NAMALWA (cell line): ENCODE measurements around the gene SDF4.
A peak's percentile ranks its signal among the peaks of the same experiment; 100 is the strongest.

Experiments
- DNase-seq: peaks from one replicate; pipeline ENCODE4 v3.0.0-alpha.2; 2015; ENCODE audit warnings: low spot score

Gene SDF4, protein sequence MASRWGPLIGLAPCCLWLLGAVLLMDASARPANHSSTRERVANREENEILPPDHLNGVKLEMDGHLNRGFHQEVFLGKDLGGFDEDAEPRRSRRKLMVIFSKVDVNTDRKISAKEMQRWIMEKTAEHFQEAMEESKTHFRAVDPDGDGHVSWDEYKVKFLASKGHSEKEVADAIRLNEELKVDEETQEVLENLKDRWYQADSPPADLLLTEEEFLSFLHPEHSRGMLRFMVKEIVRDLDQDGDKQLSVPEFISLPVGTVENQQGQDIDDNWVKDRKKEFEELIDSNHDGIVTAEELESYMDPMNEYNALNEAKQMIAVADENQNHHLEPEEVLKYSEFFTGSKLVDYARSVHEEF

DNA sequence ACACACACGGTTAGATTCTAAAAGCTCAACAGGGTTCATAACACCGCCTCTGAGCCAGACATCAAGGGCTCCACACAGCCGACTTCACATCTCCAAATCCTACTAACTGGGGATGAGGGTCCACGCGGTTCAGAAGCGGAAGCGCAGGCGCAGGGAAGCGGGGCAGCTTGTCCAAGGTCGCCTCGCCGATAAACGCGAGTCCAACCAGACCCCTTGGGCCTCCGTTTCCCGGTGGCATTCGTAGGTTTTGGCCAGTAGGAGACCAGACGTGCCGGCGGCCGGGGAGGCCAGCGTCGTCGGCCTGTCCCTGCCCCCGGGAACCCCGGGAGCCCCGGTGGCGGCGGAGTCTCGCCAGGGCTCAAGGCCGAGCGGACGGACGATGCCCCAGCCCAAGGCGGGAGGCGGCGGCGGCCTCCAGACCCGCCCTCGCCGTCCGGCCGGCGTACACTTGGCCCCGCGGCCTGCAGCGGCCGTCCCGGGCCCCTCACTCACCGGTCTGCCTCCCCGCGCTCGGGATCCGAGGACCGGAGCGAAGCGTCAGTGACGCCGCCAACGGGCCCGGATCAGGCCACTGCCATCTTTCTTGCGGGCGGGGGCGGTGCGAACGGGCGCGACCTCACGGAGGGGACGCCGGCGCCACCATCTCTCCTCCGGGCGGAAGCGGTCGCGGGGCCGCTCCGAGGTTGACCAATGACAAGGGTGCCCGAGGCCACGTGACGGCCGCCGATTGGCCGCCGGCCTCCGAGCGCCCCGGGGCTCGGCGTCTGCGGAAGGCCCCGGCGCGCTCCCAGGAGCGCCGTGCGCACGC is at the start of gene SDF4:
SDF4 (minus strand) TSS at position 602 of the 808 bp plus-strand sequence. CDS start 3,229 bp downstream, outside the sequence.
- peak; percentile 99 for DNase-seq

- no peak for DNase-seq
Measured at GRCh38 chr1:1280782-1281481, 49.1 kb upstream of the SDF4 start.

GRCh38 chr1:1279028-1279427 is 47.2 kb upstream of the SDF4 start:
- no peak for DNase-seq

- no peak for DNase-seq
Measured at GRCh38 chr1:1278620-1279019, 46.8 kb upstream of the SDF4 start.

- no peak for DNase-seq
Measured at GRCh38 chr1:1275836-1276235, 44.0 kb upstream of the SDF4 start.

DNA sequence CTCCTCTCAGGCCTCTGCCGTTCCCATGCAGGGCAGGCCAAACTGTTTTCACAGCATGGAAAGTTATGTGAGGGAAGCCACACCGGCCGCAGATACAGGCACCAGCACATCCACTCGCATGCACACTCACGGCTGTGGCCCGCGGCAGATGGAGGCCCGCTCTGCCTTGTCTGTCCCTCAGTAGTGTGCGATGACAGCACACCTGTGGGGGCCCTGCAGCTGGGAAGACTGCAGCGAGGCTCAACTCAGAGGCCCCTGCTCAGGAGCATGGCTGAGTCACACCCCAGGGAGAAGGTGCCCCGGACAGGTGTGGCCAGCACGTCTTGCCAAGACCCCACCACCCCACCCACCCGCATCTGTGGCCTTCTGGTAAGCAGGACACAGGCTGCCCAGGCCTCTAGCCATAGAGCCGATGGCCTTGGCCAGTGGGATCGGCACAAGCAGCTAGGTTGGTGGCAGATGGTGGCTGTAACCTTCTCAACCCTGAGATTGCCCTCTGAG is 43.2 kb upstream of the SDF4 start:
- DNase-seq: no peak

DNA sequence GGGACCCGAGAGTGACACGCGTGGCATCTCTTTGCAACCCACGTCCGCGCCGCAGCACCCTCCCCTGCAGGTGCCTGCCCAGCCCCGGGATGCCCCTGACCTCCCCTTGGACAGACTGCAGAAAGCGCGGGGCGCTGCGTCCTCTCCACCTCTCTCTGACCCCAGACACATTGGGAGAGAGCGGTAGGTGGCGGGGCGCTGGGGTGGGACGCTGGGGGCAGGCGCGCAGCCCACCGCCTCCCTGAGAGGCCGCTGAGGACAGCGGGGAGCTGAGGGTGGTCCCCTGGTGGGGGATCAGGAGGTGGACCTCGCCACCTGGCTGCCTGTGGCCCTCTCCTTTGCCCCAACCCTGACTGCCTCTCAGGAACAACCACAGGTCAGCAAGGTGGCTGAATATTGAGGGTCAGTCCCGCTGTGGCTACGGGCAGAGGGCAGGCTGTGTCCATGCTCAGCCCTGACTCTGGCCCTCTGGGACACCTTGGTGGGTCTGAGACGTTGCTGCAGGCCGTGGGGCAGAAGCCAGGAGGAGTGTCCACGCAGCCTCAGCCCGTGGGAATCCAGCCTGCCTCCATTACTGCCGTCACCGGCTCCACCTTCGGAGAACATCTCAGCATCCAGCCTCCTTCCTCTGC is 42.6 kb upstream of the SDF4 start:
- DNase-seq: no peak

DNA sequence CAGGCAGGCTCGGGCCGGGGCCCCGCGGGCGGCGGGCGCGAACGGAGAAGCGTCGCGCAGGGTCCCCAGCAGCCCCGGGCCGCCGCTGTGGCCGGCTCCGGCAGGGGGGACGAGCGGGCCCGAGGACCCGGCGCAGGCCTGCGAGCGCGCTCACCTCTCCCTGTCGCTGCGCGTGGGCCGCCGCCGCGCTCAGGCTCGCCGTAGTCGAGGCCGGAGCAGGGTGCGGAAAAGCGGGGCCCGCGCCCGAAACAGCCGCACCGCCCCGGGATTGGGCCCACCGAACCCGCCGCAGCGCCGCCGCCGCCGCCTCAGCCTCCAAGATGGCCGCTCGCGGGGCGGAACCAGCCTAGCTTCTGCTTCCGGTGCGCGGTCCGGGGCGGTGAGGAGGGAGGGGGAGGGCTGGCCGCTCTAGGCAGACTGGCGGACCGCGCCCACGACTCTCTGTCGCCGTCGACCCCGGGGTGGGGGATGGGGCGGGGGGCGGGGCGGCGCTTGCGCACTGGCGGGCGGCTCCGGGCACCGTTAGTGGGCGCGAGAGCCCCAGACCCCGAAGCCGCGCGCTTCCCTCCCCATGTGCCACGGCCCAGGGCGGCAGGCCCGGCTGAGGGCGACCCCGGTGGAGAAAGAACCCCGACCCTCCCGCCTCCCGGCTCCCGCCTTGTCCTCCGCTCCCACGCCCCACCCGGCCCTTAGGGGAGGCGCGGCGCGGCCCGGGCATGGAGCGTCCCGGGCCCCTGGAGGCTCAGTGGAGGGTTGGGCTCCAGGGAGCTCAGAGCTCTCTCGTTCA is 41.9 kb upstream of the SDF4 start, which contains the start of gene UBE2J2:
UBE2J2 (minus strand) TSS at position 343 of the 787 bp plus-strand sequence. CDS start 5,862 bp downstream, outside the sequence.
- peak; percentile 91 for DNase-seq

DNA sequence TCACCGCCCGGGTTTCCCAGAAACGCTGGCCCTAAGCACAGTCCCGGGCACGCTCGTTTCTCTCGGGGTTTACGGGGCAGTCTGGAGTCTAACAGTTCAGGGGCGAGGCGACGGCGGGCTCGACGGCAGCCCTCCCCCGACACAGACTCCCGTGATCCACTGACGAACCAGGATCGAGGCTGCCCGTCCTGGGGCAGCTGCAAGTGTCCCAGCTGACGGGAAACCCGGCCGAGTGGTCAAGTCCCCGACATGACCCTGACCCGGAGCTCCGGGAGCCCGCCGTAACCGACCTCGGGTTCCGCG is 41.4 kb upstream of the SDF4 start:
- peak; percentile 32 for DNase-seq

DNA sequence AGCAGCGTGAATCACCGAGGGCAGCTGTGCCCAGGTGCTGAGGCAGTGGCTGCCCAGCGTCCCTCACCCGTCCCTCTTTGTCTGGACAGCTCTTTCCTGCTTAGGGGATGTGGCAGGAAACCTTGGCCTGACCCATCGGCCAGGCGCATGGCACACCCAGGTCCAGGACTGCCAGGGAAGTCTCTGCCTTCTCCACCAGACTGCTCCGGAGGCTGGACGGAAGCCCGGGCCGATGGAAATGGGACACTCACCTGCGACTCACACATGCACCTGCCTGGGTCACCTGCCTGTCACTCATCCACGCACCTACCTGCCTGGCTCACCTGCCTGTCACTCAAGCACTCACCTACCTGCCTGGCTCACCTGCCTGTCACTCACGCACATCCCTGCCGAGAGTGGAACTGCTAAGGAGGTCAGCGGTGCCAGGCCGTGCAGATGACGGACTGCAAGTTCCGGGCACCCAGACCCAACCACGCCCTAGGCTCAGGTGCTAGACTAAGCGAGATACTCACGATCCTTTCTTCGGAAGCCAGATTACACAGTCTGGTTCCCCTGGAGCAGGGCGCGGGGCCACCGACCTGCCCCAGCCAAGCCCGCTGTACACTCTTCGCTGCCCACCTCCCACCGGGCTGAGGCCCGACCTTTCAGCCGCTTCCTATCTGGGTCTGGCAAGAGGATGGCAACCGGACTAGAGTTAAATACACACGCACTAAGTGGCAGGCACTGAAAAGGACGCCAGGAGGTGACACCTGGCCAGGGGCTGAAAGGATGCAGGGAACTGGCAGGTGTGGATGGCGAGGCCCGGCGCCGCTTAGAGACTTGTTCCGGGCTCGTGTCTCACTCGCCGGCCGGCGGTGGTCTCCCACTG is 40.8 kb upstream of the SDF4 start:
- peak; percentile 53 for DNase-seq

GRCh38 chr1:1270813-1271212 is 39.0 kb upstream of the SDF4 start:
- no peak for DNase-seq

- no peak for DNase-seq
Measured at GRCh38 chr1:1268284-1268682, 36.5 kb upstream of the SDF4 start.

DNA sequence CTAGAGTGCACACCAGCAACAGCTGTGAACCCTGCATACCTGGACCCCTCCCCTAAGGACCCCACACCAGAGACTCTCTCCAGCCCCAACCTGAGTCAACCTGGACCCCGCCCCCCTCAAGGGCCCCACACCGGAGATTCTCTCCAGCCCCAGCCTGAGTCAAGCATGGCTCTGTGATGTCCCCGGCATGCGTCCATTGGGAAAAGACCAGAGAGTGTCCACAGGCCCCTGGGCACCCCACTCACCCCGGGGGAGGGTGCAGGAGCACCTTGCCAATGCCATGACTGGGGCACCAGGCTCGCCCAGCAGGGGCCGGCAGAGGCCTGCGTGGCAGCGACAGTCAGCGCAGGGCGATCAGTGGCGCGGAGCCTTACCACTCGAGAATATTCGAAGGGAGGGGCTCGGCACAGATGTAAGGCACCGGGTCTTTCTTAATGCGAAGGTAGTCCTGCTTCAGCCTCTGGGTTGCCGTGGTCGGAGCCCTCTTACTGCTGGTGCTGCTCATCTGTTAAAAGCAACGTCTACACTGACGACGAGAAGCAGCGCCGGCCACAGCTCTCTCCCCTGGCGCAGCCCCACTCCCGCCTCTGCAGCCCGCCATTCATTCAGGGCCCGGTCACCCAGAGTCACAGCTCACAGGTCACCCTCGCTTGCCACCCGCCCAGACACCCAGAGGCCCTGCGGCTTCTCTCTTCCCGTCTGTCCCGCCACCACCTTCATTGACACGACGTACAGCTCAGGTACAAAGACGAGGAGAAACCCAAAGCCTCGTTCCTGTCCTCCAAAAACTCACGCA is 35.9 kb upstream of the SDF4 start:
- DNase-seq: no peak

DNA sequence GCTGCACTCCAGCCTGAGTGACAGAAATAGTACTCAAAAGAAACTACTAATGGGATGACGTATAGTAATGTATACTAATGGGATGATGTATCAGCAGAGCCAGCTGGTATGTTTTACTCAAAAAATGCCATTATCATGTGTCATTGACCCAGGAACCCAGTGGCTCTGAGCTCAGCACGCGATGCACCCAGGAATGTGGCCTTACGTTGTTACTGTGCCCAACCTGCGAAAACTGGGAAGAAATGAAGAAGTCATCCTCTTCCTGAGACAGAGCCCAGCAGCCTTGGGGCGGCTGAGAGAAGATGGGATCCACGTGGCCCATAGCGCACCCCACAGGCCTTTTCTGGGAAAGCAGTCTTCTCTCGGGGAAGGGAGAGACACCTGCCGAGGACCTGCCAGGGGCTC is 33.1 kb upstream of the SDF4 start:
- DNase-seq: no peak

- no peak for DNase-seq
Measured at GRCh38 chr1:1264026-1264425, 32.2 kb upstream of the SDF4 start.

- DNase-seq: no peak
Measured at GRCh38 chr1:1262758-1263157, 31.0 kb upstream of the SDF4 start.

DNA sequence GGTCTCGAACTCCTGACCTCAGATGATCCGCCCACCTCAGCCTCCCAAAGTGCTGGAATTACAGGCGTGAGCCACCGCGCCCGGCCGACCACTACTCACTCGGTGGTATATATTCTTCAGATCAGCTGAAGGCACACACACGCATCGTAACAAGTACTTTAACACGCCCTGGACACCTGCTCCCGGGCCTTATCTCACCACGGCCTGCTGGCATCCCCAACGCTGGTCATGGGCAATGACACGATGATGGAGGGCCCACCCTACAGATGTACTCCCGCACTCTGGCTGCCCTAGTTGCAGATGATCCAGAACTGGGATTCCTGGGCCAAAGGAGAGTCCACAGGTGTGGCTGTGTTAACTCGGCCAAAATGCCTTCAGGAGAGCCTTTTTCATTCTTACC is 30.3 kb upstream of the SDF4 start:
- DNase-seq: no peak

DNA sequence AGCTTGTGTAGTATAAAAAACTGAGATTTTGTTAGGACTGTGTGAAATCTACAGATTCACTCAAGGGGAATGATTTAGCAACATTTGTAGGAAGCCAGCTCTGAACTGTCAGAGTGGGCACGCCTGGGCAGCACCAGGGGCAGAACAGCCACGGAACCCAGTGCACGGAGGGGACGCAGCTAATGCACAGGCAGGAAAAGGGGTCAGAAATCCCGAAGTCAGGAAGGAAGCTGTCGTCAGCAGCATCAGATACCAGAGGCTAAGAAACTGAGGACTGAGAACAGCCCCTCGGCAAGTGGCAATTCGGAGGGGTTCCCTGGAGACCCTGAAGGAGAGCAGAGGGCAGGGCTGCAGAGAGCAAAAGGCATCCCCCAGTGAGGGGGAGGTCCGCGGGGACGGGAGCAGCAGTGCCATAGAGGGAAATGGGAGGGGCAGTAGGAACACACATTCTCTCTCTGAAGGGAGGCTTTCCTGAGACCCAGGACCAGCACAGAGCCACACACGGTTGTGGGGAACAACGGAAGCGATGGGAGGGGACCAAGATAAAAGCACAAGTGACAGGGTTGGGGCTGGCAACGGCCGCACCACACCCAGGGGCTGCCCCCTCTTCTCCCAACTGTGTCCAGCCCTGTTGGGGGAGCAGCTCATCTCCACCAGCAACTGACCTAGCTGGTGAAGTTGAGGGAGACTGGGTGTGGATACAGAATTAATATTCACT is 29.2 kb upstream of the SDF4 start:
- DNase-seq: no peak
